Cardiac muscle cell (in vitro differentiated cells and primary cell): ENCODE data around the gene NOL4L. TPM values are rescaled to one million over a fixed set of nuclear protein-coding genes. Genes with fewer than 3 reads are reported as not detected.

Experiments
- DNase-seq, 2 donors: peaks; one replicate each; pipeline versions ENCODE4 v3.0.0 to v3.0.0-alpha.2; 2010 to 2017; ENCODE audit warnings: low read depth in 1 of 2, low spot score in 1 of 2
- H3K27ac ChIP-seq: fragments of 200-600 bp; sonication (generic); 2 replicates; pipeline ENCODE4 v1.5.1; 2016
- H3K27me3 ChIP-seq: fragments of 200-600 bp; sonication (generic); 2 replicates; pipeline ENCODE4 v1.6.0; 2016; ENCODE audit warnings: control low read depth
- H3K36me3 ChIP-seq: fragments of 200-600 bp; sonication (generic); 2 replicates; pipeline ENCODE4 v1.5.1; 2016; ENCODE audit warnings: control low read depth
- H3K4me1 ChIP-seq: fragments of 200-600 bp; sonication (generic); 2 replicates; pipeline ENCODE4 v1.8.1; 2017; ENCODE audit warnings: low read depth, mild to moderate bottlenecking, mixed run types
- H3K4me3 ChIP-seq: fragments of 200-600 bp; sonication (generic); 2 replicates; pipeline ENCODE4 v1.5.1; 2016; ENCODE audit warnings: mild to moderate bottlenecking
- H3K9me3 ChIP-seq: fragments of 200-600 bp; sonication (generic); 2 replicates; pipeline ENCODE4 v1.5.1; 2017; ENCODE audit warnings: low read depth, mild to moderate bottlenecking, control low read depth
- CTCF ChIP-seq: IDR thresholded peaks from 2 replicates; pipeline ENCODE4 v1.5.1; 2012; ENCODE audit warnings: low read depth, mild to moderate bottlenecking, low read length
- polyA plus RNA-seq: library from polyadenylated mRNA; unstranded; fragments of >200 nt; fragmentation: Nextera tagmentation; extraction: Ambion mirVana; gene quantifications from 2 replicates; pipeline ENCODE4 v1.2.1, GENCODE V29; 2016
- total RNA-seq: library from RNA; depleted of rRNA; stranded (reverse); fragments of >200 nt; gene quantifications from 2 replicates; pipeline ENCODE4 v1.2.3, GENCODE V29; 2016

NOL4L gene
- total and polyA plus RNA-seq, 2 experiments from 2014 or later: 29.9 to 42.9 TPM

- TF ChIP-seq CTCF: no peak
These were observed 29.5 kb downstream of the NOL4L start for GRCh38 chr20:32555584-32555983.

GRCh38 chr20:32554965-32555289 is 30.2 kb downstream of the NOL4L start:
- Histone ChIP-seq H3K27me3 (no peaks in the 10 kb centered on the region), H3K27ac (no peak overlapping the region), H3K9me3 (no peaks in the 10 kb centered on the region), H3K36me3 (no peaks in the 10 kb centered on the region), H3K4me1 (peaks cover 9% of the 10 kb centered on the region), H3K4me3 (no peak overlapping the region)
- no peak for TF ChIP-seq CTCF
- DNase-seq: no peak

More at GRCh38 chr20:32555584-32555983, 29.5 kb downstream of the NOL4L start:
- Histone ChIP-seq H3K4me3 (no peak overlapping the region), H3K4me1 (peaks cover 11% of the 10 kb centered on the region), H3K27me3 (no peaks in the 10 kb centered on the region), H3K9me3 (no peaks in the 10 kb centered on the region), H3K36me3 (no peaks in the 10 kb centered on the region), H3K27ac (no peak overlapping the region)
- DNase-seq: no peak

GRCh38 chr20:32553618-32554017 is 31.5 kb downstream of the NOL4L start:
- no peaks in the 10 kb centered on the region for H3K27me3 ChIP-seq
- H3K27ac ChIP-seq: no peak overlapping the region
- DNase-seq: no peak
- H3K36me3 ChIP-seq: no peaks in the 10 kb centered on the region
- H3K4me3 ChIP-seq: no peak overlapping the region
- H3K9me3 ChIP-seq: no peaks in the 10 kb centered on the region
- no peak for TF ChIP-seq CTCF
- peaks cover 9% of the 10 kb centered on the region for H3K4me1 ChIP-seq

- Histone ChIP-seq H3K27me3 (no peaks in the 10 kb centered on the region), H3K36me3 (no peaks in the 10 kb centered on the region), H3K4me3 (no peak overlapping the region), H3K9me3 (no peaks in the 10 kb centered on the region), H3K4me1 (no peaks in the 10 kb centered on the region), H3K27ac (no peak overlapping the region)
- DNase-seq: no peak
- no peak for TF ChIP-seq CTCF
These were observed 33.4 kb downstream of the NOL4L start for GRCh38 chr20:32551693-32552092.

- H3K9me3 ChIP-seq: no peaks in the 10 kb centered on the region
- no peak overlapping the region for H3K27ac ChIP-seq
- TF ChIP-seq CTCF: no peak
- H3K27me3 ChIP-seq: no peaks in the 10 kb centered on the region
- H3K4me3 ChIP-seq: no peak overlapping the region
- peaks cover 8% of the 10 kb centered on the region for H3K4me1 ChIP-seq
- DNase-seq: no peak
- H3K36me3 ChIP-seq: no peaks in the 10 kb centered on the region
These were observed 35.3 kb downstream of the NOL4L start for GRCh38 chr20:32549842-32550241.

GRCh38 chr20:32547753-32548034 is 37.4 kb downstream of the NOL4L start:
- H3K27me3 ChIP-seq: no peaks in the 10 kb centered on the region
- no peak overlapping the region for H3K4me3 ChIP-seq
- H3K4me1 ChIP-seq: peaks cover 8% of the 10 kb centered on the region
- TF ChIP-seq CTCF: no peak
- DNase-seq: no peak
- no peak overlapping the region for H3K27ac ChIP-seq
- H3K9me3 ChIP-seq: no peaks in the 10 kb centered on the region
- no peaks in the 10 kb centered on the region for H3K36me3 ChIP-seq
